Renal pelvis (tissue), 4 donors: Measurements from ENCODE around the gene LAMB2. TPM values are rescaled to one million over a fixed set of nuclear protein-coding genes. Genes with fewer than 3 reads are reported as not detected.

Experiments
- DNase-seq: peaks from one replicate; pipeline ENCODE4 v3.0.0-alpha.2; 2013
- polyA plus RNA-seq, 3 donors: library from polyadenylated mRNA; unstranded; fragments of 120-200 nt; gene quantifications; one replicate each; pipeline ENCODE4 v1.2.1, GENCODE V29; 2013; ENCODE audit not compliant: insufficient read length in 3 of 3

LAMB2 gene
- polyA plus RNA-seq, 3 donors: 397 to 499 (median 414) TPM

GRCh38 chr3:49123687-49124086, 9.2 kb downstream of the LAMB2 start:
- no peak for DNase-seq

GRCh38 chr3:49122886-49123545, 9.8 kb downstream of the LAMB2 start:
- DNase-seq: no peak

GRCh38 chr3:49122451-49122850, 10.4 kb downstream of the LAMB2 start:
- DNase-seq: no peak

DNA sequence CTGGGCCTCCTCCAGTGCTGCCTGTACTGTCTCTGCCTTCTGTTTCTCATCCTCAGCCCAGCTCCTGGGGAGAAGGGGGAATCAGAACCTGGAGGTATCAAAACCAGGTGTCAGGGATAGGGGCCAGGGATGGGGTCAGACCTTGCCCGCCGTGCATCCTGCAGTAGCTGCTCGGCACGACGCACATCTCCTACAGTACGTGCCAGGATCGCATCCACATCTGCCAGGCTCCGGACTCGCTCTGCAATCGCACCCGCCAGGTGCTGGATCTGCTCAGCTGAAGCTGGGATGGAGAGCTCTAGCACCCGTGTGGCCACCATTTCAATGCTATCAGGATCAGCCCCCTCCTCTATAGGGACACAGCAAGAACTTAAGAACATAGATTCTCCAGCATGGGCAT, 10.8 kb downstream of the LAMB2 start:
- no peak for DNase-seq

DNA sequence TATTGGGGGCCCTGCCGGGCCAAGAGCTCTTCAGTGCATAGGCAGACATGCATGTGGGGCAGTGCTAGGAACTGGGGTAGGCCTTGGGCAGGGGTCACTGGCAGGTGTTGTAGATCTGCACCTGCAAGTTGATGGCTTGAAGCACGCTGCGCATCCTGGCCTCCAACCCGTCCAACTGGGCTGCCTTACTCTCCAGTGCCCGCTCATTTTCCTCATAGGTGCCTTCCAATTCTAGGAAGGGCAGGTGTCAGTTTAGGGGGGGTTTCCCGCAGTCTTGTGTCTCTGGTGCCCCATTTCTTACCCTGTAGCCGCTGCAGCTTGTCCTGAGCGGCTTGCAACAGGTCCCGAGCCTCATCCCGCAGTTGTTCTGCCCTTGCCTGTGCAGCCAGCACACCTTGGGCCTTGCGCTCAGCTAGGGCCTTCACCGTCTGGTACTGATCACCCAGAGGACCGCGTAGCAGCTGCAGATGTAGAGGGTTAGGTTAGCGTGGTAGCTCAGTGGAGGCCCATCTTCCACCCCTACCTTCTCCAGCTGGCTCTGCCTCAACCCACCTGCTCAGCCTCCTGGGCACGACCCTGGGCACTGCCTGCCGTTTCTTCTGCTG, 11.6 kb downstream of the LAMB2 start:
- DNase-seq: no peak

DNA sequence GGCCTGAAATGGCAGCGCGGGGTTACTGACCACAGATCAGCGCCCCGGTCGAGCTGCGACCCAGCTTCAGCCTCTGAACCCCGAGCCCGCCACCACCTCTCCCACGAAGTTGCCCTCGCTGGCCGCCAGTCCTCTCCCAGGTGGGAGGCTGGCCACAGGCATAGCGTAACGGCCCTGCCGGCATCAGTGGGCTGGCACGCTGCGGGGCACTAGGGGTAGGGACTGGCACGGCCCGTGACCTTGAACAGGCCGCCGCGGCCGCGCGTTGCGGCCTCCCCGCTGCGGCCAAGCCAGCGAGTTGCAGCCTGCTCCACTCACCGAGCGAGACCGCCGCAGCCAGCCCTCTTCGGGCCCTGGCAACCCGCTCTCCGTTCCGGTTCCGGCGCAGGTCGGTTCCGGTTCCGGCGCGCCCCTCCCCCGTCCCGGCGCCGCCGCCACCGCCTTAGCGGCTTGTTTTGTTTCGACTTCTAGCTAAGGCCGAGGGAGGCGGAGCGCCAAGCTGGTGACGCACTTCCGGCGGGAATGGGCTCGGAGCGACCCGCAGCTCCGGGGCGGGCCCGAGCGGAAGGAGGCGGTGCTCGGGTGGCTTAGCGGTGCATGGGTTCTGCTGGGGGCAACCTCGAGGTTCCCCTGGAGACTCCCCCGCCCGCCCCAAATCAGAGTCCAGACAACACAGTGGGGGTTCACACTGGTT, 12.3 kb downstream of the LAMB2 start, which contains the start of gene USP19:
TSS of gene USP19 (minus strand) at position 386 of the 694 bp plus-strand sequence. CDS start 1,678 bp downstream, outside the sequence.
- peak; percentile 94 for DNase-seq

DNA sequence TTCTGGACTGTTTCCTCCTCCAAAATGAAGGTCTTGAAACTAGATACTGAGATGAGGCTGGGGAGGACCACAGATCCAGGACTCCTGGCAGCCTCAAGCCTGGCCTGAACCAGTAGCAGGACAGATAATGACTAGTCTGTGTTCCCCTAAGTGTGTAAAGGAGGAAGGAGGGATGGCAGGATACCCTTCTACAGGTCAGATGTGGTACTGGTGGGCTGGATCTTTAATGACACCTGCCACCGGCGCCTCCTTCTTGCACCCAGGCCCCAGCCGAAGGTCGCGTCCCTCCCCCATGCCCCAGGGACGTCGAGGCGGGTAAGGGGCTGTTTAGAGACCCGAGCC, 12.8 kb downstream of the LAMB2 start:
- DNase-seq: no peak

- no peak for DNase-seq
These were observed 13.4 kb downstream of the LAMB2 start for GRCh38 chr3:49119439-49119838.

DNA sequence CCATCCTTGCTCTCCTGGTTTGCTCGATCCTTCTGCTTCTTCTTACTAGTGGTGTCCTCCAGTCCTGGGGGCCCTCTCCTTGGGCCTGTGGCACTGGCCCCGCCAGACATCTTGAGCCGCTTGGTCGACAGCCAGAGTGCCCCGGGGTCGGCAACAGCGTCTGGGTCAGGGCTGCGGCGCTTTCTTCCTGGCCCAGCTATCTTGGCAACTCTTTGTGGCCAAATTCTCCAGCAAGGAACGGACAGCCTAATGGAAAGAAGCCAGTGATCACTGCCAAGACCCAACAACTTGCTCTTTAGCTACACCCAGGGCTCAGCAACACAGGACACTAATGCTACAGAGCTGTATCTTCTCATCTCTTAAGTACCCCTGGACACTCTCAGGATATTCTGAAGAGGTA, 13.8 kb downstream of the LAMB2 start:
- no peak for DNase-seq

- no peak for DNase-seq
These were observed 20.6 kb downstream of the LAMB2 start for GRCh38 chr3:49112262-49112661.

DNA sequence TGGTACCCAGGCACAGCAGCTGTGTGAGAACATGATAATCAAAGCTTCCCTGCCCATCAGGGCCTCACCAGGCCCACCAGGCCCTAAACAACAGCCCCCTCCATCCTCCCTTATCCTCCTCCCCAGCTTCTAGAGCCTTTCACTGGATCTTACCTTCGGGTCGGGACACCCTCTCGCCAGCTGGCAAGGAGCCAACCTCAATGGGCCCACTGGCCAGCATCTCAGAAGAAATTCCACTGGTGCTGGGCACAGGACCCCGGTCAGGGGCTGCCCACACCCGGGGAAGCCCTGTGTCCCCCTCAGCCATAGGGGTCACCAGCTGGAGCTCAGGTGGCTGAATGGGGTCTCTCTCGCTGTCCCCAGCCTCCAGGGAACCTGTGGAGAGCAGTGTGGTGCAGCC, 21.5 kb downstream of the LAMB2 start:
- no peak for DNase-seq

DNA sequence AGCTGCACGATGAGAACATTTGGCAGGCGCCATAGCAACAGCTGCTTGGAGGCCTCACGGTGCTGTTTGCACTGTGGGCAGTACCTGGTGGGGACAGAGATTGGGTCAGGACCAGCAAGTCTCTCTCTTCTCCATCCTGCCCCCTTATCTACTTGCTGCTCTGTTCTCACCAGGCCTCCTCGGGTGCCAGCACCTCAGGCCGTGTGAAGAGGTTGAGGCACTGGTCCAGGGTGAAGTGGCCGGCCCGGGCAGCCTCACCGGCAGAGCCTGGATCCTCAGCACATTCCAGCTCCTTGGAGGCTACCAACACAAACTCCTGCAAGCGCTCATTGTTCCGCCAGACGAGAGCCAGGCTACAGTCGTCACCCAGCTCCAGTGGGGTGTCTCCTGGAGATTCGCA, 22.1 kb downstream of the LAMB2 start:
- DNase-seq: no peak

DNA sequence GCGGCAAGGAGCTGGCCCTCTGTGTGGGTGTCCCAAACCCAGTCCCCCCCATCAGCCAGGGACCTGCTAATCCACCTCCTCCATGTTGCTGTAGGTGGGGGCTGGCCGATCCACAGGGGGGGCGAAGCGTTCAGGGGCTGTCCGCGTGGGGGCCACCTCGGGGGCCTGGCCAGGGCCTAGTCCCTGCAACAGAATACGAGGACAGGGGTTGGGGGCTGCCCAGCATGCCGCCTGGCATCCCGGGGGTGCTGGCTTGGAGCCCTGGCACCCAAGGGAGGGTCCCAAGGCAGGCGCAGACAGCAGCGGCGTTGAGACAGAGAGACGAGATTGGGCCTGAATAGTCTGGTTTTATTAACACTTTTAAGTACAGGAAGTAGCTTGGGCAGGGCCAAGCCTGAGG, 24.5 kb downstream of the LAMB2 start:
- no peak for DNase-seq

GRCh38 chr3:49104427-49105291, 28.2 kb downstream of the LAMB2 start, which contains the start of gene QARS1:
TSS of gene QARS1 (minus strand) at chr3:49104757. CDS start at chr3:49104733, 24 bp downstream.
- peak; percentile 96 for DNase-seq

DNA sequence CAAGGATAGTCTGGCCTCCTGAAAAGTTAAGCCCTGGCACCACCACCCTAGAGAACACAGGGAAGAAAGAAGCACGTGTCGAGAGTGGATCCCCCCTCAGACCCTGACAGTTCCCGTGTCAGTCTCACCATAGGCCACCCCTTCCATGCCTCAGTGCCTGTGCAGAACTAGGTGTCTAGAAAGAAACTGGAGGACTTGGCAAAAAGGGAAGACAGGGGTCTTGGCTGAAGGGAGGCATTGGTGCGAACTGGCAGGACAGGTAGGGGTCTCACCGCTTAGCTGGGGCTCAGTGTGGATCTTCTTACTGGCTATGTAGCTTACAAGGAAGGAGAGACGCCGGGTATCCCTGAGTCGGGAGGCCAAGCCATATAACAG, 28.8 kb downstream of the LAMB2 start:
- no peak for DNase-seq

- no peak for DNase-seq
These were observed 32.7 kb downstream of the LAMB2 start for GRCh38 chr3:49100046-49100615.

- no peak for DNase-seq
These were observed 33.8 kb downstream of the LAMB2 start for GRCh38 chr3:49098910-49099630.

DNA sequence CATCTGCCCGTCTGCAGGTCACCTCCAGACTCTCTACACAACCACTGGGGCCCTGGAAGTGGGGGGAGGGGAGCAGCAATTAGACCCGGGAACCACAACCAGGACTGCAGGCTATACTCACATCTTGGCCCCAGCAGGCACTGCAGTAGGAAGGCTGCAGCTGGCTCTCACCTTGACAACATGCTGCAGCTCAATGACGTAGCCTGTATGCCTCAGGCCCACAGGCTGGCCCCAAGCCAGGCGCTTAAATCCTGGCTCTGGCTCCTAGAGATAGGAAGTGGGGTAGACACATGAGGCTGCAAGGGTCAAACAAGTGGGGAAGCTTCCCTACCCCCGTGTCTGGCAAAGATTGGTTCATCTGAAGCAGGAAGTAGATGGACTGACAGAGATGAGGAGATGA, 34.4 kb downstream of the LAMB2 start:
- DNase-seq: no peak

- peak; percentile 99 for DNase-seq
These were observed 38.7 kb downstream of the LAMB2 start, which contains the start of gene QRICH1 for GRCh38 chr3:49093853-49094767. TSS of gene QRICH1 (minus strand) at chr3:49094071. CDS start at chr3:49077017, 17,054 bp downstream.
